ENCODE data around the gene LMNA. TPM values are rescaled to one million over a fixed set of nuclear protein-coding genes. Genes with fewer than 3 reads are reported as not detected.

The LMNA gene
- total and polyA plus RNA-seq, 2 experiments from 2014 or later, result 208 to 345 TPM

- H3K4me2 ChIP-seq, result no peak overlapping the region
- H3K4me1 ChIP-seq (ENCODE audit: insufficient read depth), result peaks cover 41% of the 10 kb centered on the region
- peaks cover 17% of the 10 kb centered on the region for H4K20me1 ChIP-seq (ENCODE audit: insufficient read depth, poor library complexity, severe bottlenecking)
- H2AFZ ChIP-seq, result no peak overlapping the region
- no peaks in the 10 kb centered on the region for H3K36me3 ChIP-seq (replicated peaks; ENCODE audit: insufficient read depth, low read depth)
- H3K27ac ChIP-seq, result peak overlapping the region; percentile 96
- no peaks in the 10 kb centered on the region for H3K9me3 ChIP-seq (ENCODE audit: low read depth)
- no peak for DNase-seq (ENCODE audit: low spot score)
- 90% methylated on average over 4 of the region's 4 CpGs for WGBS (ENCODE audit: low lambda C conversion rate, missing lambda C conversion rate)
- H3K9me2 ChIP-seq (replicated peaks; ENCODE audit: insufficient read depth), result no peaks in the 10 kb centered on the region
- no peaks in the 10 kb centered on the region for H3K27me3 ChIP-seq
- TF ChIP-seq EZH2 (IDR thresholded peaks at IDR 0.05; ENCODE audit: borderline replicate concordance) (no peak), EZH2phosphoT487 (IDR thresholded peaks at IDR 0.05; ENCODE audit: low read depth, severe bottlenecking, unreplicated experiment) (no peak)
- TF ChIP-seq, protein P1, sequence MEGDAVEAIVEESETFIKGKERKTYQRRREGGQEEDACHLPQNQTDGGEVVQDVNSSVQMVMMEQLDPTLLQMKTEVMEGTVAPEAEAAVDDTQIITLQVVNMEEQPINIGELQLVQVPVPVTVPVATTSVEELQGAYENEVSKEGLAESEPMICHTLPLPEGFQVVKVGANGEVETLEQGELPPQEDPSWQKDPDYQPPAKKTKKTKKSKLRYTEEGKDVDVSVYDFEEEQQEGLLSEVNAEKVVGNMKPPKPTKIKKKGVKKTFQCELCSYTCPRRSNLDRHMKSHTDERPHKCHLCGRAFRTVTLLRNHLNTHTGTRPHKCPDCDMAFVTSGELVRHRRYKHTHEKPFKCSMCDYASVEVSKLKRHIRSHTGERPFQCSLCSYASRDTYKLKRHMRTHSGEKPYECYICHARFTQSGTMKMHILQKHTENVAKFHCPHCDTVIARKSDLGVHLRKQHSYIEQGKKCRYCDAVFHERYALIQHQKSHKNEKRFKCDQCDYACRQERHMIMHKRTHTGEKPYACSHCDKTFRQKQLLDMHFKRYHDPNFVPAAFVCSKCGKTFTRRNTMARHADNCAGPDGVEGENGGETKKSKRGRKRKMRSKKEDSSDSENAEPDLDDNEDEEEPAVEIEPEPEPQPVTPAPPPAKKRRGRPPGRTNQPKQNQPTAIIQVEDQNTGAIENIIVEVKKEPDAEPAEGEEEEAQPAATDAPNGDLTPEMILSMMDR (IDR thresholded peaks at IDR 0.05; ENCODE audit: poor library complexity), result no peak
- no peak overlapping the region for H3K4me3 ChIP-seq
- peaks cover 33% of the 10 kb centered on the region for H3K79me2 ChIP-seq
Measured at GRCh38 chr1:156111355-156111962, 3.1 kb upstream of the LMNA start.

DNA sequence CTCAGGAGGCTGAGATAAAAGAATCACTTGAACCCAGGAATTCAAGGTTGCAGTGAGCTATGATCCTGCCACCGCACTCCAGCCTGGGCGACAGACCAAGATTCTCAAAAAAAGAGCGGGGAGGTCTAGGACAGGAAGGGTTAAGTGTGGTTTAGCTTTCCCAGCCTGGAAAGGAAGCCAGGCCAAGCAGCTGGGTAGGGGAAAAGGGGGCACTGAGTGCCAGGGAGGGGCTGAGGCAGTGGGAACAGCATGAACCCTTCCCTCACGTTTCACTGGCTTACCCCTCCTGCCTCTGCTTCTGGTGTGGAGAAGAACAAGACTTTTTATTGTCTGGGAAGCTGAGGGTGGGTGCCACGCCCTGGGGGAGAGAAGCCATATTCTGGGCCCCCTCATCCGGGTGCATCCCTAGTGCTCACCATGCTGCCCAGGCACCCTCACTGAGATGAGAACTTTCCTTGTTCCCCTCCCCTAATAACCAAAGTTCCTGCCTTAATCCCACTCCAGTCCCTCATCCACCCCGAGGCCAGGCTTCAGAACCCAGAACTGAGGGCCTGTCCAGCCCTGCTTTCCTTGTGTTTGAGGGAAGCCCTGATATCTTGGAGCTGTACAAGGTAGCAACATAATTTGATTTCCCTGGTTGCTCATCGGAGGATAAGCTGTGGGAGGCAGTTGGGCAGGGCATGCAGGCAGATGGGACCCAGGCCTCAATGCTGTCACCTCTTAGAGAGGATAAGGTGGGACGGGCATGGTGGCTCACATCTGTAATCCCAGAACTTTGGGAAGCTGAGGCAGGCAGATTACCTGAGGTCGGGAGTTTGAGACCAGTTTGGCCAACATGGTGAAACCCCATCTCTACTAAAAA lies 2.0 kb upstream of the LMNA start:
- no peak for DNase-seq (ENCODE audit: low spot score)
- peak overlapping the region; percentile 34 for H3K4me2 ChIP-seq
- H4K20me1 ChIP-seq (ENCODE audit: insufficient read depth, poor library complexity, severe bottlenecking), result peaks cover 25% of the 10 kb centered on the region
- H3K4me1 ChIP-seq (ENCODE audit: insufficient read depth), result peaks cover 34% of the 10 kb centered on the region
- no peaks in the 10 kb centered on the region for H3K36me3 ChIP-seq (replicated peaks; ENCODE audit: insufficient read depth, low read depth)
- peaks cover 38% of the 10 kb centered on the region for H3K79me2 ChIP-seq
- no peaks in the 10 kb centered on the region for H3K9me2 ChIP-seq (replicated peaks; ENCODE audit: insufficient read depth)
- no peak overlapping the region for H3K4me3 ChIP-seq
- H3K27me3 ChIP-seq, result no peaks in the 10 kb centered on the region
- H3K27ac ChIP-seq, result peak overlapping the region; percentile 96
- no peak for TF ChIP-seq EZH2phosphoT487 (IDR thresholded peaks at IDR 0.05; ENCODE audit: low read depth, severe bottlenecking, unreplicated experiment)
- TF ChIP-seq, protein P1 (IDR thresholded peaks at IDR 0.05; ENCODE audit: poor library complexity), result no peak
- no peak for TF ChIP-seq EZH2 (IDR thresholded peaks at IDR 0.05; ENCODE audit: borderline replicate concordance)
- 75% methylated on average over 10 of the region's 10 CpGs for WGBS (ENCODE audit: low lambda C conversion rate, missing lambda C conversion rate)
- H3K9me3 ChIP-seq (ENCODE audit: low read depth), result no peaks in the 10 kb centered on the region
- H2AFZ ChIP-seq, result no peak overlapping the region

DNA sequence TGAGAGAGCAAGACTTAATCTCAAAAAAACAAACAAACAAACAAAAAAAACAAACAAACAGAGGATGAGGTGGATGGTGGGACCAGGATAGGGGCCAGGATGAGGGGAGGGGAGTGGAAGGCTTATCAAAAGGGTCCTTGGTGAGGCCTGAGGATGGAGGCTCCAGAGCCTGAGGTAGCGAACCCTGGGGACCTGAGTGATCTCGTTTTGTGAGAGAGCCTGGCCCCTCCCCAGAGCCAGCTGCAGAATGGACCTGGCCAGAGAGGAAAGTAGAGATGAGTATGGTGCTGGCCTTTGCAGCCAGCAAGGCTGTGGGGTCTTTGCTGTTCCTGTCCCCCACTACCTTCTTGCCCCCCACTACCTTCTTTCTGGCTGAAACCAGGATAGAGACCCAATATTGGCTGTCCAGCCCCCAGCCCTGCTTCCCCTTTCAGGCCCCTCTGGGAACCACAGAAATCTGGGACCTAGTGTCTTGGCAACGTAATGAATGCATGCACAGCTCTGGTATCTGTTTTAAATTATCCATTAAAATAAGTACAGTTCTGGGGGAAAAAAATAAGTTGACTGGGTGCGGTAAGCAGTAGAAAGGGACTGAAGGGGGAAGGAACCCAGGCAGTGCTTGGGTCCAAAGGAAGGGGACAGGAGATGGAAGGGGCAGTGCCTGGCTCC lies 1.1 kb upstream of the LMNA start:
- Histone ChIP-seq H3K4me2 (peak overlapping the region; percentile 83), H3K9me2 (replicated peaks; ENCODE audit: insufficient read depth) (no peaks in the 10 kb centered on the region), H3K4me3 (no peak overlapping the region), H3K27me3 (no peaks in the 10 kb centered on the region), H3K4me1 (ENCODE audit: insufficient read depth) (peaks cover 41% of the 10 kb centered on the region), H4K20me1 (ENCODE audit: insufficient read depth, poor library complexity, severe bottlenecking) (peaks cover 33% of the 10 kb centered on the region), H3K36me3 (replicated peaks; ENCODE audit: insufficient read depth, low read depth) (no peaks in the 10 kb centered on the region), H3K27ac (peak overlapping the region; percentile 96), H3K9me3 (ENCODE audit: low read depth) (no peaks in the 10 kb centered on the region), H3K79me2 (peaks cover 38% of the 10 kb centered on the region), H2AFZ (no peak overlapping the region)
- 51% methylated on average over 4 of the region's 4 CpGs for WGBS (ENCODE audit: low lambda C conversion rate, missing lambda C conversion rate)
- TF ChIP-seq EZH2 (IDR thresholded peaks at IDR 0.05; ENCODE audit: borderline replicate concordance), result no peak
- TF ChIP-seq, protein P1 (IDR thresholded peaks at IDR 0.05; ENCODE audit: poor library complexity), result no peak
- TF ChIP-seq EZH2phosphoT487 (IDR thresholded peaks at IDR 0.05; ENCODE audit: low read depth, severe bottlenecking, unreplicated experiment), result no peak
- no peak for DNase-seq (ENCODE audit: low spot score)

Measured in hepatocyte (in vitro differentiated cells).